Measurements from ENCODE around the gene MAPKAP1.

DNA sequence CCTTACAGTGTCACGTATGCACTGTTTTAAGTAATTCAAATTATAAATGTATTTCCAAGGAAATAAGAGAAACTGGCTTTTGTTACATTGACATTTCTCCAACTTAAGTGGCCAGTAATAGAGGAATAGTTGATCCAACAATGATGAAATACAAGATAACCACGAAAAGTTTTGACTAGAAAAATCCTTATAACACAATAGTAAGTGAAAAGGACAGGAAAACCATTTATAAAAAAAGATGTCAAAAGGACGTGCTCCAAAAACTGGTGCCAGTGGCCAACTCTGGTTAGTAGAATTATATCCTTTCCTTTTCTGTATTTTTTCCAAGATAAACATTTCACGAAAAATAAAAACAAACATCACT, 234.5 kb downstream of the MAPKAP1 start:
- TF ChIP-seq EZH2 (IDR thresholded peaks at IDR 0.05; ENCODE audit: insufficient read depth, poor library complexity, severe bottlenecking) = no peak
- no peak for TF ChIP-seq EZH2phosphoT487 (IDR thresholded peaks at IDR 0.05; ENCODE audit: insufficient read depth, low read depth)

Data from GM23248 (cell line).